ENCODE measurements around the gene ERVFRD-1. TPM values are rescaled to one million over a fixed set of nuclear protein-coding genes. Genes with fewer than 3 reads are reported as not detected.
A peak's percentile ranks its signal among the peaks of the same experiment; 100 is the strongest.
"Not testable (repeated sequence)": the region's sequence is repeated elsewhere in the genome, so short reads cannot be mapped to it uniquely, and the experiment has no call there.

The ERVFRD-1 gene
- total RNA-seq, 2 donors from 2014 or later = 0.09 TPM; not detected in 1

- peak; percentile 62 for DNase-seq
- intact Hi-C loops (cut with DNase I) = no loop called here
- ATAC-seq = peak in 1 of 2 donors; percentile 21
Observed at GRCh38 chr6:11094411-11094851, 17.1 kb downstream of the ERVFRD-1 start.

GRCh38 chr6:11093626-11094410 lies 17.7 kb downstream of the ERVFRD-1 start, which contains the start of gene SMIM13:
SMIM13 (plus strand) TSS chr6:11093834; CDS start chr6:11094314, 480 bp downstream.
- DNase-seq (peak; percentile 98), ATAC-seq (peak; percentile 99)
- intact Hi-C loops (cut with DNase I) = no loop called here

GRCh38 chr6:11093376-11093625 lies 18.2 kb downstream of the ERVFRD-1 start:
- intact Hi-C loops (cut with DNase I) = no loop called here
- DNase-seq (no peak), ATAC-seq (peak in 1 of 2 donors; percentile 16)

- peak; percentile 3 to 15 for ATAC-seq
- intact Hi-C loops (cut with DNase I) = no loop called here
- DNase-seq = no peak
Observed at GRCh38 chr6:11092668-11093375, 18.7 kb downstream of the ERVFRD-1 start.

- DNase-seq; ATAC-seq; intact Hi-C loops (cut with DNase I): not testable (repeated sequence)
Observed at GRCh38 chr6:11091141-11091540, 20.4 kb downstream of the ERVFRD-1 start.

GRCh38 chr6:11089695-11090094 lies 21.8 kb downstream of the ERVFRD-1 start:
- no peak for ATAC-seq
- no peak for DNase-seq
- intact Hi-C loops (cut with DNase I) = no loop called here

GRCh38 chr6:11087141-11087812 lies 24.2 kb downstream of the ERVFRD-1 start:
- DNase-seq; ATAC-seq; intact Hi-C loops (cut with DNase I): not testable (repeated sequence)

GRCh38 chr6:11085758-11086435 lies 25.6 kb downstream of the ERVFRD-1 start:
- ATAC-seq (no peak), DNase-seq (no peak)
- intact Hi-C loops (cut with DNase I) = no loop called here

GRCh38 chr6:11083956-11084355 lies 27.6 kb downstream of the ERVFRD-1 start:
- no peak for ATAC-seq
- DNase-seq = no peak
- intact Hi-C loops (cut with DNase I) = no loop called here

GRCh38 chr6:11083491-11083890 lies 28.0 kb downstream of the ERVFRD-1 start:
- no peak for ATAC-seq
- no peak for DNase-seq
- intact Hi-C loops (cut with DNase I) = no loop called here

GRCh38 chr6:11080296-11080695 lies 31.2 kb downstream of the ERVFRD-1 start:
- intact Hi-C loops (cut with DNase I) = no loop called here
- DNase-seq (no peak), ATAC-seq (no peak)

- intact Hi-C loops (cut with DNase I) = no loop called here
- ATAC-seq = no peak
- no peak for DNase-seq
Observed at GRCh38 chr6:11078266-11078665, 33.3 kb downstream of the ERVFRD-1 start.

GRCh38 chr6:11076540-11076939 lies 35.0 kb downstream of the ERVFRD-1 start:
- DNase-seq (no peak), ATAC-seq (no peak)
- intact Hi-C loops (cut with DNase I) = no loop called here

- intact Hi-C loops (cut with DNase I) = no loop called here
- DNase-seq = no peak
- no peak for ATAC-seq
Observed at GRCh38 chr6:11072101-11072500, 39.4 kb downstream of the ERVFRD-1 start.

- intact Hi-C loops (cut with DNase I) = loop anchor here (2.0 to 10.0 kb wide), 3 partner anchors 117 to 595 kb away; no protein-coding TSS in a partner anchor
Observed at GRCh38 chr6:11069760-11070159, 41.8 kb downstream of the ERVFRD-1 start.

GRCh38 chr6:11067348-11067747 lies 44.2 kb downstream of the ERVFRD-1 start:
- ATAC-seq = no peak
- intact Hi-C loops (cut with DNase I) = loop anchor here (5.0 to 10.0 kb wide), 2 partner anchors 115 to 593 kb away; no protein-coding TSS in a partner anchor

More at GRCh38 chr6:11069760-11070159, 41.8 kb downstream of the ERVFRD-1 start:
- DNase-seq (no peak), ATAC-seq (no peak)

GRCh38 chr6:11066505-11067347 lies 44.8 kb downstream of the ERVFRD-1 start:
- intact Hi-C loops (cut with DNase I) = loop anchor here (5.0 to 10.0 kb wide), 2 partner anchors 114 to 592 kb away; no protein-coding TSS in a partner anchor
- DNase-seq (no peak), ATAC-seq (no peak)

More at GRCh38 chr6:11067348-11067747, 44.2 kb downstream of the ERVFRD-1 start:
- no peak for DNase-seq
